ENCODE data around the gene RBM38. TPM values are rescaled to one million over a fixed set of nuclear protein-coding genes. Genes with fewer than 3 reads are reported as not detected.

The RBM38 gene
- total RNA-seq, 2 experiments from 2014 or later = 60.9 to 62.8 TPM

DNA sequence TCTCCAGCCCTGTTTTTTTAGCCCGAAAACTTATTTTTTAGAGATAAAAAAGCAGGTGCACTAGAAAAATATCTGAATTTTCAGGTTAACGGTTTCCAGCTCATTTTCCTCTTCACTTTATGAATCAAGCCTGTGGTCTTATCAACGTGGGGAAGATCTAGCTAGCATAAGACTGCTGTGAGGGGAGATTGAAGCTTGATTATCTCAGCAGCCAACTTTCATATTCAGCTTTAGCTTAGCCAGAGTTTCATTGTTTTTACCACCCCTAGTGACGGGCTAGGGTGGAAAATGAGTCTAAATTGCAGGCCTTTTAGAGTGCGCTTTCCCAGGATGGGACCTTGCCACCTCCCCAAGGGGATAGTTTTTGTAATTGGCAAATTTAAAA lies 11.9 kb upstream of the RBM38 start:
- H3K4me3 Mint-ChIP-seq = no peak overlapping the region
- H3K4me1 Mint-ChIP-seq = peaks cover 23% of the 10 kb centered on the region
- no peaks in the 10 kb centered on the region for H3K27me3 Mint-ChIP-seq
- H3K9me3 Mint-ChIP-seq = no peaks in the 10 kb centered on the region
- H3K27ac Mint-ChIP-seq = no peak overlapping the region
- no peak for ATAC-seq (ENCODE audit: low read depth)
- H3K36me3 Mint-ChIP-seq = peaks cover 15% of the 10 kb centered on the region
- POLR2A ChIA-PET = interaction anchor here (2.0 kb wide), 1 partner anchor 10 kb away, joined by 8 read pairs; no protein-coding TSS in a partner anchor
- no peak for DNase-seq

- H3K36me3 Mint-ChIP-seq = peaks cover 10% of the 10 kb centered on the region
- no peak for ATAC-seq (ENCODE audit: low read depth)
- no peak for DNase-seq
- H3K4me1 Mint-ChIP-seq = peaks cover 19% of the 10 kb centered on the region
- POLR2A ChIA-PET = interaction anchor here (1.2 to 2.0 kb wide), 2 partner anchors 10 to 93 kb away, joined by 3 to 8 read pairs; no protein-coding TSS in a partner anchor
- no peak overlapping the region for H3K4me3 Mint-ChIP-seq
- H3K27me3 Mint-ChIP-seq = no peaks in the 10 kb centered on the region
- H3K27ac Mint-ChIP-seq = no peak overlapping the region
- no peaks in the 10 kb centered on the region for H3K9me3 Mint-ChIP-seq
Measured at GRCh38 chr20:57380081-57380750, 11.0 kb upstream of the RBM38 start.

DNA sequence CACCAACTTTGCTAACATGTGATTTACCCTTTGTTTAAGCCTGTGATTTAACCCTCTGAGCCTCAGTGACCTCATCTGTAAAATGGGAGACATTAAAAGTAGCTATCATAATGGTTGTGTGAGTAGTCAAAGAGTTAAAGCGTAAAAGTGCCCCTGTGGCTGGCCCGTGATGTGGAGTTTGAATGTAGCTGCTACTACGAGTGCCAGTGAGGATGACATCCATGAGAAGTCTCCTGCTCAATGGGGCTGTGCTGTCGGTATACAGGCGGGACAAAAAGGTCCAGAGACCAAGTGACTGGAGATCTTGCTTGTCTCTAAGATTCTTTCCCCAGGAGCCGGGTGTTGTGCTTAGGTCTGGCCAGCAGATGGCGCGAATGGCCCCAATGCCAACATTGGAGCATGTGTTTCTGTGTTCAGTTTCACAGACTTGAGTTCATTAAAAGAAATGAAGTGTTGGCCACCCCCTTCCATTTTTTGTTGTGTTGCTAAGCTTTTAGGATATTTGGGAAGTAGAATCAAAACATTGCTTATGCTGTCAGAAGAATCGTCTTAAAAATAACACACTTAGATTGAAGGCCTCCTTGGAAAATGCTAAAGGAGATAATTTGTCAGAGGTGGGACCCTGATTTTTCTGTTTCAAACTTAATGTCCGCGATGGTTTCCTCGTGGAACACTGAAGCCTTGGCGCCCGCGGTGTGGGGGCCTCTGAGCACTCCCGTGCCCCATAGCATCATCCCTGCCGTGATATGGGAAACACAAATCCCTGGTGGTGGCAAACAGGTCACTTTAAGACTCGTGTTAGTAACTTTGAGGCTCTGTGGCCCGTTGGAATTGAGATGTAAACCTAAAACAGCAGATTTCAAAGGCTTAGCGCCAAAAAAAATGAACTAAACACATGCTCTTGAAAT lies 9.3 kb upstream of the RBM38 start:
- ATAC-seq (ENCODE audit: low read depth) (peak; percentile 55), DNase-seq (peak; percentile 84)
- Mint-ChIP-seq H3K4me1 (peaks cover 17% of the 10 kb centered on the region), H3K27ac (no peak overlapping the region), H3K9me3 (no peaks in the 10 kb centered on the region), H3K4me3 (no peak overlapping the region), H3K27me3 (no peaks in the 10 kb centered on the region), H3K36me3 (peaks cover 4% of the 10 kb centered on the region)
- POLR2A ChIA-PET = interaction anchor here (1.1 kb wide), 1 partner anchor 11 kb away, joined by 3 read pairs; no protein-coding TSS in a partner anchor

DNA sequence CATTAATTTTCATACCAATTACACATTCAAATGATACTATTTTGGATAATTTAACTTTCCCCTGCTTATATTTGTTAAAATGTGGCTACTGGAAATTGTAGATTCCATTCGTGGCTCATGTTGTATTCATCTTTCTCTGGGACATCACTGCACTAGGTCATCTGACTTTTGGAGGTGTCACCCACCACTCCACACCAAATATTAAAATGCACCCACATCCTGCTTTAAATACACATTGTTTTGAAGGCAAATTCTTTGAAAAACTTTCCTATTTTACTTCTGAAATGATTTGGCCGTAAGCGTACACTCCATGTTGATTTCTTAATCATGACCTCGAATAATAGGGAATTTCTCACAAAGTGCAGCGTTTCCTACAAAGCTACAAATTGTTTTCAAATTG lies 8.7 kb upstream of the RBM38 start:
- no peak overlapping the region for H3K27ac Mint-ChIP-seq
- POLR2A ChIA-PET = no interaction called here
- H3K9me3 Mint-ChIP-seq = no peaks in the 10 kb centered on the region
- no peaks in the 10 kb centered on the region for H3K27me3 Mint-ChIP-seq
- peaks cover 2% of the 10 kb centered on the region for H3K36me3 Mint-ChIP-seq
- ATAC-seq (ENCODE audit: low read depth) (no peak), DNase-seq (no peak)
- H3K4me1 Mint-ChIP-seq = peaks cover 14% of the 10 kb centered on the region
- H3K4me3 Mint-ChIP-seq = peak overlapping the region; percentile 35

DNA sequence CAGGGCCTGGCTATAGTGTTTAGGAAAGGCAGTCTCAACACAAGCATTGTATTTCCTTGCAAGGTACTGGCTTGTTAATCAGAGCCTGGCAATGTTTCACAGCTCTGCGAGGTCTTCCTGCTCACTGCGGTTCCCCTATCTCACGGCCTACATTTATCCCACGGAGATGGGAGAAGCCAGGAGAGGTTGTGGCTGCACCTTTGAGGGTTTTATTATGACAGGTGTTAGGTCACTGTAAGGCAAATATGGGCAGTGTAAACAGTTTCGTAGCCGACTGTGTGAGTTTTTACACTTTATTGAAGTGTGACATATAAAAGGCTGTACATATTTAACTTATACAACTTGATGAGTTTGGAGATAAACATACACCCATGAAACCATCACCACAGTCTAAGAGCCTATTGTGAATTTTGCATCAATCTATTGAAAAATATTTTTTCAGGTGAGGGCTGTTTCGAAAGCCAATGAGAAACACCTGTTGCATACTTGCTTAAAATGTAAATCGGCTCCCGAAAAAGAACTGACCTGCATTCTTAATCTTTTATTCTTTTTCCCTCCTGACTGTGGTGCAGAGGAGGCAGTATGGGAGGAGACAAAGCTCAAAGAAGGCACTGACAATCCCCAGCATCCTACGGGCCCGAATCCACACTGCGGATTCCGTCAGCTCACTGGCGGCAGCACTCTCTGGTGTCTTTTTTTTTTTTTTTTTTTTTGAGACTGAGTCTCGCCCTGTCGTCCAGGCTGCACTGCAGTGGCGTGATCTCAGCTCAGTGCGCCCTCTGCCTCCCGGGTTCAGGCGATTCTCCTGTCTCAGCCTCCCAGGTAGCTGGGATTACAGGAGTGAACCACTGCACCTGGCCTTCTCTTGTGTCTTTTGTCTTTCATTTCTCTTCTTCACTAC lies 7.5 kb upstream of the RBM38 start:
- DNase-seq = no peak
- ATAC-seq (ENCODE audit: low read depth) = no peak
- Mint-ChIP-seq H3K4me3 (no peak overlapping the region), H3K9me3 (no peaks in the 10 kb centered on the region), H3K4me1 (peaks cover 13% of the 10 kb centered on the region), H3K27ac (no peak overlapping the region), H3K36me3 (no peaks in the 10 kb centered on the region), H3K27me3 (no peaks in the 10 kb centered on the region)
- POLR2A ChIA-PET = interaction anchor here (0.7 to 1.1 kb wide), 4 partner anchors 9 to 126 kb away, joined by 3 to 6 read pairs (median 4); no protein-coding TSS in a partner anchor

DNA sequence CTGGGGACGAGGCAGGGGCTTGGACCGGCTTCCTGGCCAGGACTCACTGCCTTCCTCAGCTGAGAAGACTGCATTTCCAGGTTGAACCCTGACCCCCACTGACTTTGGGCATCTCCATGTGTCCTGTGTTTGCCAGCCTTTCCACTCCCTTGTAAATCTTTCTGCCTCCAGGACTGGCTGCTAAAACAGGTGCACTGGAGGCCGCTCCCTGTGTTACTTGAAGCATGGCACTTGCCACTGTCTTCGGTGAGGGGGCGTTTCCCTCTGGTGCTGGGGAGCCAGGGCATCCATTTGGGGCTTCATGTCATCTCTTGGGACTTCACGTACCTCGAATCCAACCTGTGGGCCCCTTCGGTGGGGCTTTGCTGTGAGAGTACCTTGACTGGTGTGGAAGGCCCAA lies 6.7 kb upstream of the RBM38 start:
- DNase-seq (no peak), ATAC-seq (ENCODE audit: low read depth) (no peak)
- Mint-ChIP-seq H3K9me3 (no peaks in the 10 kb centered on the region), H3K27me3 (no peaks in the 10 kb centered on the region), H3K27ac (no peak overlapping the region), H3K4me3 (no peak overlapping the region), H3K36me3 (no peaks in the 10 kb centered on the region), H3K4me1 (peaks cover 13% of the 10 kb centered on the region)
- POLR2A ChIA-PET = interaction anchor here (0.7 kb wide), 1 partner anchor 119 kb away, joined by 3 read pairs; no protein-coding TSS in a partner anchor

DNA sequence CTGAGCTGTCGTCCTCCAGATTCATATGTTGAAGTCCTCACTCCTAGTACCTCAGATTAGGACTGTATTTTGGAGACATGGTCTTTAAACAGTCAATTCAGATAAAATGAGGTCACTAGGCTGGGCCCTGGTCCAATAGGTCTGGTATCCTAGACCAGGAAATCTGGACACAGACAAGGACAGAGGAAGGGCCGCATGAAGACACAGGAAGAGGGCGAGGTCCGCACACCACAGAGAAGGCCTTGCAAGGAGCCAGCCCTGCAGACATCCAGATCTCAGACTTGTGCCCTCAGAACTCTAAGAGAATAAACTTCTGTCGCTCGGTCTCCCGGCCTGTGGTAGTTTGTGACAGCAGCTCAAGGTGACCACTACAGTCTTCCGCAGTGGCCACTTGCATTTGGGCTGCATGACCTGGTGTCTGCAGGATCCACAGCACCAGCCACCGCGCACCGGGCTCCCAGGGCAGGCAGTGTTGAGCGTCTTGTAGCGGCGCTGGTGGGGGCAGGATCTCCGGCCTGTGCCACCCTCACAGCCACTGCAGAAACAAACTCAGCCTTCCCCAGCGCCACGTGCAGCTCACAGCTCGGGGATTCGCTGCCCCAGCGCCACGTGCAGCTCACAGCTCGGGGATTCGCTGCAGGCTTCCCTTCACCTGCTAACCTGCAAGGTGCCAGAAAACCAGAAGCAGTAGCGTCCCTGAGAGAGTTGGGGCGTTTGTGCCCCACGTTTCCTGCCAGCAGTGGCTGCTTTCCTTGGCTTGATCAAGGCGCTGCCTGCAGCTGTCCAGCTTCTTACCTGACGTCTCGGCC lies 6.0 kb upstream of the RBM38 start:
- POLR2A ChIA-PET = no interaction called here
- Mint-ChIP-seq H3K4me1 (peaks cover 16% of the 10 kb centered on the region), H3K9me3 (no peaks in the 10 kb centered on the region), H3K27ac (no peak overlapping the region), H3K27me3 (no peaks in the 10 kb centered on the region), H3K36me3 (no peaks in the 10 kb centered on the region), H3K4me3 (no peak overlapping the region)
- no peak for DNase-seq
- ATAC-seq (ENCODE audit: low read depth) = no peak

- DNase-seq (no peak), ATAC-seq (ENCODE audit: low read depth) (no peak)
- Mint-ChIP-seq H3K36me3 (no peaks in the 10 kb centered on the region), H3K9me3 (no peaks in the 10 kb centered on the region), H3K4me1 (peaks cover 19% of the 10 kb centered on the region), H3K4me3 (no peak overlapping the region), H3K27me3 (no peaks in the 10 kb centered on the region), H3K27ac (no peak overlapping the region)
- POLR2A ChIA-PET = no interaction called here
Measured at GRCh38 chr20:57385940-57386339, 5.3 kb upstream of the RBM38 start.

- no peaks in the 10 kb centered on the region for H3K36me3 Mint-ChIP-seq
- no peak for DNase-seq
- POLR2A ChIA-PET = no interaction called here
- H3K9me3 Mint-ChIP-seq = no peaks in the 10 kb centered on the region
- no peak overlapping the region for H3K27ac Mint-ChIP-seq
- peaks cover 19% of the 10 kb centered on the region for H3K4me1 Mint-ChIP-seq
- no peak for ATAC-seq (ENCODE audit: low read depth)
- no peak overlapping the region for H3K4me3 Mint-ChIP-seq
- no peaks in the 10 kb centered on the region for H3K27me3 Mint-ChIP-seq
Measured at GRCh38 chr20:57386762-57387161, 4.4 kb upstream of the RBM38 start.

GRCh38 chr20:57387463-57387862 lies 3.7 kb upstream of the RBM38 start:
- H3K27me3 Mint-ChIP-seq = no peaks in the 10 kb centered on the region
- no peak overlapping the region for H3K27ac Mint-ChIP-seq
- DNase-seq = peak; percentile 29
- POLR2A ChIA-PET = interaction anchor here (1.8 kb wide), 1 partner anchor 10 kb away, joined by 4 read pairs; no protein-coding TSS in a partner anchor
- peaks cover 12% of the 10 kb centered on the region for H3K4me1 Mint-ChIP-seq
- ATAC-seq (ENCODE audit: low read depth) = no peak
- H3K9me3 Mint-ChIP-seq = no peaks in the 10 kb centered on the region
- no peak overlapping the region for H3K4me3 Mint-ChIP-seq
- H3K36me3 Mint-ChIP-seq = no peaks in the 10 kb centered on the region

GRCh38 chr20:57387945-57388371 lies 3.2 kb upstream of the RBM38 start:
- no peak overlapping the region for H3K27ac Mint-ChIP-seq
- POLR2A ChIA-PET = interaction anchor here (1.8 kb wide), 1 partner anchor 10 kb away, joined by 4 read pairs; no protein-coding TSS in a partner anchor

More at GRCh38 chr20:57387945-57388371, 3.2 kb upstream of the RBM38 start:
- ATAC-seq (ENCODE audit: low read depth) (no peak), DNase-seq (no peak)
- peaks cover 1% of the 10 kb centered on the region for H3K36me3 Mint-ChIP-seq
- no peaks in the 10 kb centered on the region for H3K27me3 Mint-ChIP-seq
- H3K4me3 Mint-ChIP-seq = no peak overlapping the region
- peaks cover 10% of the 10 kb centered on the region for H3K4me1 Mint-ChIP-seq
- H3K9me3 Mint-ChIP-seq = no peaks in the 10 kb centered on the region

Data from activated naive CD8-positive, alpha-beta T cell treated with anti-CD3 and anti-CD28 coated beads, Interleukin-2, amount 10 ng/mL, durations not matched to agents 7 days and 5 days (primary cell).